CD1c-positive myeloid dendritic cell (primary cell): Measurements from ENCODE around the gene SNCAIP.
A peak's percentile ranks its signal among the peaks of the same experiment; 100 is the strongest.

Experiments used
- DNase-seq: peaks from one replicate; pipeline ENCODE4 v3.0.0-alpha.2; 2016; ENCODE audit errors: extremely low spot score

The SNCAIP gene

GRCh38 chr5:122311961-122312590, at the start of gene SNCAIP:
SNCAIP (plus strand) TSS chr5:122312237; CDS start chr5:122391135, 78,898 bp downstream.
- DNase-seq: peak; percentile 16

- DNase-seq: no peak
Measured at GRCh38 chr5:122263352-122264030, 48.5 kb upstream of the SNCAIP start.

- no peak for DNase-seq
Measured at GRCh38 chr5:122264610-122265009, 47.4 kb upstream of the SNCAIP start.

DNA sequence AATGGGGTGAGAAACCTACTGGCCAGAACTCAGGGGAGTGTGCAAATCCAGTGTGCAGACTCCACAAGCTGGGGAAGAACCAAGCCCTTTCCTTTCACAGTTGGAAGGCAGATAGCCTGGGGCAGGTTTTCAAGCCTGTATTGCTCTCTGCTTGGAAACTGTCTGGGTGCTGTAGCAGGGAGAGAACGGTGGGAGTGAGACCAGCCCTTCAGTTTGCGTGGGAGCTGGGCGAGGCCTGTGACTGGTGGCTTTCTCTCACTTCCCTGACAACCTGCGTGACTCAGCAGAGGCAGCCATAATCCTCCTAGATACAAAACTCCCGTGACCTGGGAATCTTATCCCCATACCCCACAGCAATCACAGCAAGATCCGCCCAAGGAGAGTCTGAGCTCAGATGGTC, 44.9 kb upstream of the SNCAIP start:
- DNase-seq: no peak

GRCh38 chr5:122273696-122274095, 38.3 kb upstream of the SNCAIP start:
- no peak for DNase-seq

DNA sequence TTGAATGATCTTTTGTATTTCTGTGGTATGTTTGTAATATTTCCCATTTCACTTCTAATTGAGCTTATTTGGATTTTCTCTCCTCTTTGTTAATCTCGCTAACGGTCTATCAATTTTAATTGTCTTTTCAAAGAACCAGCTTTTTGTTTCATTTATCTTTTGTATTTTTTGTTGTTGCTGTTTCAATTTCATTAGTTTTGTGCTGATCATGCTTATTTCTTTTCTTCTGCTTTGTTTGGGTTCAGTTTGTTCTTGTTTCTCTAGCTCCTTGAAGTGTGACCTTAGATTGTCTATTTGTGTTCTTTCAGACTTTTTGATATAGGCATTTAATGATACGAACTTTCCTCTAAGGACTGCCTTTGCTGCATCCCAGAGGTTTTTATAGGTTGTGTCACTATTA, 28.4 kb upstream of the SNCAIP start:
- DNase-seq: no peak

GRCh38 chr5:122286541-122286940, 25.5 kb upstream of the SNCAIP start:
- no peak for DNase-seq

GRCh38 chr5:122287101-122287500, 24.9 kb upstream of the SNCAIP start:
- no peak for DNase-seq

DNA sequence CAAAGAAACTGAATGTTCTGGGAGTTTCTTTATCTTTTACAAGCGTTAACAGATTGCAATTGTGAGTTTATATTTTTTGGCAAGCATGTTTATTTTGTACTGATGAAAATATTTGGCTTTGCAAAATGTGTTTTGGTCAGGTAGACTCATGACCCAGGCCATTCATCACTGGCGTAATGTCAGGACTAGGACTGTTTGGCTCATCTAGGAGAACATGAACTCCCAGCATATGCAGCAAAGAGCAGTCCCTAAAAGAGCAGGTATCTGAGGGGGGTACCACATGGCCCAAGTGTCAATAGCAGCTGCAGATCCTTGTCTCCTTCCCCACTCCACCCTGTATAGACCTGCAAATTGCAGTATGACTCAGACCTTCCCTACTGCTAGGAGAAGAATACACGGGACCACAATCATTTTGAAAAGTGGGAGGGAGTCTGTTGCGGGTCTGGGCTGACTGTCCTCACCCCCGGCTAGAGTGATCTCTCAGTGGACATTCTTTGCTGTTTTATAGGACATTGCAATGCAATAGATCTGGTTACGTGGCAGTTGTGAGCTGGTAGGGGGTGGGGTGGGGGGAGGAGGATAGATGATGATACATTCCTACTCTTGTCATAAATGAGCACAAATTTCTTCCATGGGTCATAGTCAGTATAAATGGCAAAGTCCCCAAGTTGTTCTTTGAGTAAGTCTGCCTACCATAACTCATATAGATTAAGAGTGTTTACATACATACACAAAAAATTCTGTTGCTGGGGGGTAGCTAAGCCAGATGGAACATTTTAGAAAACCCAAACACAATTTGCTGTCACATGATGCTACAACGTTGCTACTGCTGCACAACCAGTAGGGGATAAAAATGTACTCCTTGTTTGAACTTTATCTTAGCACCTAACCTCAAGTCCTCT, 20.8 kb upstream of the SNCAIP start:
- no peak for DNase-seq

GRCh38 chr5:122292332-122292731, 19.7 kb upstream of the SNCAIP start:
- no peak for DNase-seq

DNA sequence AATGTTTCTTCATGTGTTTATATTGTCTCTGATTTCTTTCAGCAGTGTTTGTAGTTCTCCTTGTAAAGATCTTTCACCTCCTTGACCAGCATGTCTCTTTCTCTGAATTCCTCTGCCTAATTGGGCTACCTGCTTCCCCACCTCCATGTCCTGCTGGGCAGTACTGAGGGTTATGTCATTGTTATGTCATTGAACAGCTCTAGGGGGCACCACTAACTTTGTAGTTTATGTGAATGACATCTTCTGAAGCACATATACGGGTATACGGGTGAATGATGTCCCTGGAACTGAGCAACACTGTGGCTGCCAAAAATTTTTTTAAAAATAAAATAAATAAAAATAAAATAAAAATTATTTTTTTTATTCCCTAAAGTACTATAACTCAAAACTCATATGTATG, 16.9 kb upstream of the SNCAIP start:
- peak; percentile 11 for DNase-seq

DNA sequence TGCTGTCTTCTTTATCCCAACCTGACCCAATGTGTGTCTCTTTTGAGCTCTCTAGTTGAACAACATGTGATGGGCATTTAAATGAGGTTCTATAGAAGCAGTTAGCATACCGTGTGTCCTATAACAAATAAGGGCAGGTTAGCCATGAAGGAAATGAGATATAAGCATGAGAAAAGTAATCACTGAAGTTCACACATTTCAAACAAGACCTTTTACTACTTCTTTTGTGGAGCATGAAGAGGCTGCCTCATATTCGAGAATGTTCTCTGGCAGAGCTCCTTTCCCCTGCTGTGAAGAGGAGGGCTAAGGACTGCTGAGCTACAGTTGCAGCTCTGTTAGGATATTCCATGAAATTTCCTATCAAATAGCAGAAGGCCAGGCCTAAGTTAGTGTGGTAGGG, 15.2 kb upstream of the SNCAIP start:
- no peak for DNase-seq

- DNase-seq: no peak
Measured at GRCh38 chr5:122297587-122298298, 14.3 kb upstream of the SNCAIP start.

DNA sequence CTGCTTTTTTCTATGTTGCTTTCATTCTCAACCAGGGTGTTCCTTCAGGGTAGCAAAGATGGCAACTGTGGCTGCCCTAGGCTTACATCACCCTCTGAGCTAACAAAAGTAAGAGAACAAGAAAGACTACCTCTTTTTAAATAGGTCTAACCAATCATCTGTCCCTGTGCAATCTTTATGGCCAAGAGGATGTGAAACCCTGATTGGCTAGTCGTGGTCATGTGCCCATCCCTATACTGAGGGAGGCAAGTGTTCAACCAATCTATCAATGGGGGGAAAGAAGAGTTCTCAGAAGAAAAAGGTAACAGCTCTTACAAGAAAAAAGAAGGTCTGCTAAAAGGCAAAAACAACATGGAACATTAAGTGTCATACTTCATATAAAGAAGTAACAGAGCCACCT, 11.7 kb upstream of the SNCAIP start:
- no peak for DNase-seq

GRCh38 chr5:122301016-122301415, 11.0 kb upstream of the SNCAIP start:
- no peak for DNase-seq

- DNase-seq: no peak
Measured at GRCh38 chr5:122304471-122305215, 7.4 kb upstream of the SNCAIP start.

- no peak for DNase-seq
Measured at GRCh38 chr5:122306461-122306860, 5.6 kb upstream of the SNCAIP start.

- no peak for DNase-seq
Measured at GRCh38 chr5:122310889-122311288, 1.1 kb upstream of the SNCAIP start.

DNA sequence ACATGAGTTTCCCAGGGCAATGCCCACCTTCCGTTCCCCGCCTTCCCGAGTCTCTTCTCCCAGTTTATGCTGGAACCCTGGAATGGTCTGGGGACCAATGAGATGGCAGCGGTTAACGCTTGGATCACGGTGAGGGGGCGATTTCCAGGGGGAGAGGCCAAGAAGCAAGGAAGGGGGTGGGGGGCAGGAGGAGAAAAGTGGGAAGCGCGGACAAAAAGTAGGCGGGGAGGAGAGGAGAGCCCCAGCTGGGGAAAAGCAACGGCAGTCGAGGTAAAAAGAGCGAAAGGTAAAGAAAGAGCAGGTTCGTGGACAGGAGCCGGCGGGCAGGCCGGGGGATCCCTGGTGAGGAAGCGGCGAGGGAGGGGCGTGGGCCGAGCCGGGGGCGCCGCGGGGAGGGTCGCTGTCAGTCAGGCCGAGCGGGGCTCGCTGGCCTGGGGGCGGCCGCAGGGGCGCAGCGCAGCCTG, 508 bp upstream of the SNCAIP start:
- no peak for DNase-seq

- no peak for DNase-seq
Measured at GRCh38 chr5:122312591-122313406, 762 bp downstream of the SNCAIP start.
